Stimulated activated CD8-positive, alpha-beta memory T cell treated with anti-CD3 and anti-CD28 coated beads, Interleukin-7, amount 100 ng/mL, for 24 hours (primary cell): ENCODE results near the gene PGM5.

Experiments used
- DNase-seq: peaks from one replicate; pipeline ENCODE4 v3.0.0-alpha.2; 2020; ENCODE audit warnings: low read depth

The PGM5 gene

GRCh38 chr9:68538200-68538599 is 181.8 kb downstream of the PGM5 start:
- no peak for DNase-seq

GRCh38 chr9:68540712-68541535 is 184.5 kb downstream of the PGM5 start, which contains the start of gene TMEM252:
Gene TMEM252, minus strand, starts transcription at chr9:68540883. Its CDS starts 69 bp downstream, at chr9:68540814.
- DNase-seq, result no peak

GRCh38 chr9:68541568-68541967 is 185.2 kb downstream of the PGM5 start:
- no peak for DNase-seq

GRCh38 chr9:68545033-68545705 is 188.8 kb downstream of the PGM5 start:
- DNase-seq, result no peak

GRCh38 chr9:68546596-68547390 is 190.4 kb downstream of the PGM5 start:
- no peak for DNase-seq

GRCh38 chr9:68547417-68547816 is 191.0 kb downstream of the PGM5 start:
- no peak for DNase-seq

GRCh38 chr9:68548241-68548640 is 191.8 kb downstream of the PGM5 start:
- no peak for DNase-seq

GRCh38 chr9:68551191-68551590 is 194.8 kb downstream of the PGM5 start:
- no peak for DNase-seq

GRCh38 chr9:68552700-68553476 is 196.5 kb downstream of the PGM5 start:
- no peak for DNase-seq

- no peak for DNase-seq
These were observed 199.2 kb downstream of the PGM5 start for GRCh38 chr9:68555437-68556150.

- no peak for DNase-seq
These were observed 202.1 kb downstream of the PGM5 start for GRCh38 chr9:68558545-68558944.

GRCh38 chr9:68560071-68560844 is 203.8 kb downstream of the PGM5 start:
- DNase-seq, result peak; percentile 9

- DNase-seq, result no peak
These were observed 206.1 kb downstream of the PGM5 start for GRCh38 chr9:68562461-68562860.

- no peak for DNase-seq
These were observed 211.2 kb downstream of the PGM5 start for GRCh38 chr9:68567565-68567964.

GRCh38 chr9:68574150-68574549 is 217.7 kb downstream of the PGM5 start:
- DNase-seq, result no peak

- DNase-seq, result no peak
These were observed 219.4 kb downstream of the PGM5 start for GRCh38 chr9:68575817-68576216.

GRCh38 chr9:68577774-68578591 is 221.6 kb downstream of the PGM5 start:
- no peak for DNase-seq
